Activated T-helper 1 cell treated with Interleukin-2 at 50 U/mL for 16 hours (primary cell): Measurements from ENCODE around the gene BLOC1S3.
"Not testable (repeated sequence)": the region's sequence is repeated elsewhere in the genome, so short reads cannot be mapped to it uniquely, and the experiment has no call there.

Experiments used
- DNase-seq: peaks from one replicate; pipeline ENCODE4 v3.0.0-alpha.2; 2020; ENCODE audit warnings: low read depth

Gene BLOC1S3

DNA sequence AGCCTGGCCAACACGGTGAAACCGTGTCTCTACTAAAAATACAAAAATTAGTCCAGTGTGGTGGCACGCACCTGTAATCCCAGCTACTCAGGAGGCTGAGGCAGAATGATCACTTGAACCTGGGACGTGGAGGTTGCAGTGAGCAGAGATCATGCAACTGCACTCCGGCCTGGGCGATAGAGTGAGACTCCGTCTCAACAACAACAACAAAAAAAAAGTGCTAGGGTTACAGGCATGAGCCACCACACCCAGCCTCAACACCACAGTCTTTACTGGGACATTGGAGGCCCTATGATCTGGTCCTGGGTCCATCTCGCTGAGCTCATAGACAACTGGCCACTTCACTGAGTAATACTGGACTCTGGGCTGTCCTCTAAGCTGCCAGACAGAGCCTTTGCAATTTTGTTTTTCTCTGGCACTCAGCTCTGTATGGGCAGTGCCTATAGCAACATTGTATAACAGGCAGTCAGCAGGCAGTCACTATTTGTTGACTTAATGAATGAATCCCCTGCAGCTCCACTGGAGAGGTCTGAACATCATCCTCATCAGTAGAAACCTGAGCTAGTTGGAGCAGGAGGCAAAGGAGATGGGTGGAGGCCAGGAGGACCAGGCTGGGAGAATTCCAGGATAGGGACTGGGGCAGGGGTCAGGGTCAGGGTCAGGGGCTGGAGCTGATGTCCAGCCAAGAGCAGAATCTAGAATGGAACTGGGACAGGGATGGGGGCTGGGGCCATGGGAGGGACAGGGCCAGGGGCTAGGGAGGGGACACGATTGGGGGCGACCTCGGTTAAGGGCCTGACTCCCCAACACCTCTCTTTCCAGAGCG, 8.1 kb downstream of the BLOC1S3 start:
- DNase-seq, result no peak

DNA sequence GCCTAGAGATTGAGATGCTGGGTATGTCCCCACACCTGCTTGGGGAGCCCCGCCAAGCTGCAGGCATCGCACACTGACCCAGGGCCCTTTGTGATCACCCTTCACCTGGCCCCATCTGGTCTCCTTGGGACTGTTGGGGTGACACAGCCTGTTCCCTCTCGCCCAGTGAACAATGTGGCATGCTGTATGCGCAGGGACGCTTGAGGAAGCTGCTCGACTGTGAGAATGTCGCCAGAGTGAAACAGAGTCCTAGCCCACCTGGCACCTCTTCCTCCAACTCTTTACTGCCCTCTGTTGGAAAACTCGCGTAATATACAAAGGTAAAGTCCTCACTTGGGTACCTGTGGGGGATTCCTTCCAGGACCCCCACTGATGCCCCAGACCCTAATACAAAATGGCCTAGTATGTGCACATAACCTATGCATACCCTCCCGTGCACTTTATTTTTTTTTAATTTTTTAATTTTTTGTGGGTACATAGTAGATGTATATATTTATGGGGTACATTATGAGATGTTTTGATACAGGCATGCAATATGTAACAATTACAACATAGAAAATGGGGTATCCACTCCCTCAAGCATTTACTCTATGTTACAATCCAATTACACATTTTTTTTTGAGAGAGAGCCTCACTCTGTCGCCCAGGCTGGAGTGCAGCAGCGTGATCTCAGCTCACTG, 9.0 kb downstream of the BLOC1S3 start:
- no peak for DNase-seq

DNA sequence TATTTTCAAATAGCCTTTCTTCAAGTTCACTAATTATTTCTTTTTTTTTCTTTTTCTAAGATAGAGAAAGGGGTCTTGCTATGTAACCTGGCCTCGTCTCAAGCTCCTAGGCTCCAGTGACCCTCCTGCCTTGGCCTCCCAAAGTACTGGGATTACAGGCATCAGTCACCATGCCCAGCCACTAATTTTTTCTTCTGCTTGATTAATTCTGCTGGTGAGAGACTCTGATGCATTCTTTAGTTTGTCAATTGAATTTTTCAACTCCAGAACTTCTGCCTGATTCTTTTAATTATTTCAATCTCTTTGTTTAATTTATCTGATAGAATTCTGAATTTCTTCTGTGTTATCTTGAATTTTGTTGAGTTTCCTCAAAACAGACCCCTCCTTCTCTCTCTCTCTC, 11.4 kb downstream of the BLOC1S3 start:
- no peak for DNase-seq

DNA sequence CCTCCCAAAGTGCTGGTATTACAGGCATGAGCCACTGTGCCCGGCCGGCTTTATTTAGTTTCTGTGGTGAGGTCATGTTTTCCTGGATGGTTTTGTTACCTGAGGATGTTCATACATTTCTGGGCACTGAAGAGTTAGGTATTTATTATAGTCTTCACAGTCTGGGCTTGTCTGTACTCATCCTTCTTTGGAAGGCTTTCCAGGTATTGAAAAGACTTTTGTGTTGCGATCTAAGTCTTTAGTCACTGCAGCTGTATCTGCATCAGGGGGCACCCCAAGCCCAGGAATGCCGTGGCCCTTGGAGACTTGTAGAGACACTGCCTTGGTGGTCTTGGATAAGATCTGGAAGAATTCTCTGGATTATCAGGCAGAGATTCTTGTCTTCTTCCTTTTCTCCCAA, 12.8 kb downstream of the BLOC1S3 start:
- DNase-seq, result no peak

DNA sequence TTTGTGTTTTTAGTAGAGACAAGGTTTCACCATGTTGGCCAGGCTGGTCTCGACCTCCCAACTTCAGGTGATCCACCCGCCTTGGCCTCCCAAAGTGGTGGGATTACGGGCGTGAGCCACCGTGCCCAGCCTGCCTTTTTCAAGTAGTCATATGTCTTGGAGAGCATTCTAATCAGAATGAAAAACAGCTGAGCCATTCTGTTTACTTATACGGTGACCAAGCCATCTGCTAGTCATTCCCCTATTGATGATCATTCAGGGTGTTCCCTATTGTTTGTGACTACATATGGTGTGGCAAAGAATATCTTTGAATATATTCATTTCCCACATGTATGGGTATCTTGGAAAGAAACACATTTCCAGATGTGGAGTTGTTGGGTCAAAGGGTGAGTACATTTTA, 17.2 kb downstream of the BLOC1S3 start:
- DNase-seq, result no peak

DNA sequence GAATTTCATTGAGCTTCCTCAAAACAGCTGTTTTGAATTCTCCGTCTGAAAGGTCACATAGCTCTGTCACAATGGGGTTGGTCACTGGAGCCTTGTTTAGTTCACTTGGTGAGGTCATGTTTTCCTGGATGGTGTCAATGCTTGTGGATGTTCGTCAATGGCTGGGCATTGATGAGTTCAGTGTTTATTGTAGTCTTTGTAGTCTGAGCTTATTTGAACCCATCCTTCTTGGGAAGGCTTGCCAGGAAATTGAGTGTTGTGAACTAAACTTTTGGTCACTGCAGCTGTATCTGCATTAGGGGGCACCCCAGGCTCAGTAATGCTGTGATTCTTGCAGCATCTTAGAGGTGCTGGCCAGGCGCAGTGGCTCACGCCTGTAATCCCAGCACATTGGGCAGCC, 22.0 kb downstream of the BLOC1S3 start:
- no peak for DNase-seq

DNA sequence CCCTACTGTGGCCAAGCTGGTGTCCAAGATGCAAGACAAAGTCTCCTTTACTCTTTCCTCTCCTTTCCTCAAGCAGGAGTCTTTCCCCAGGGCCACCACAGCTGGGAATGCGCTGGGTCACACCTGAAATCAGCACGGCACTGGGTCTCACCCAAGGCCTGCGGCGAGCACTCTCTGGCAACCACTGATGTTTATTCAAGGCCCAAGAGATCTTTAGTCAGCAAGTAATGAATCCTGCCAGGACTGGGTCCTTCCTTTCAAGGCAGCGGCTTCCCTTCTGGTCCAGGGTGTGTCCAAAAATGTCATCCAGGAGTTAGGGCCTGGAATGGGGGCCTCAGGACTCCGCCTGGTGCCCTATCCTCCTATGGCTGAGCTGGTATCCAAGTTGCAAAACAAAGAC, 24.1 kb downstream of the BLOC1S3 start:
- DNase-seq, result no peak

DNA sequence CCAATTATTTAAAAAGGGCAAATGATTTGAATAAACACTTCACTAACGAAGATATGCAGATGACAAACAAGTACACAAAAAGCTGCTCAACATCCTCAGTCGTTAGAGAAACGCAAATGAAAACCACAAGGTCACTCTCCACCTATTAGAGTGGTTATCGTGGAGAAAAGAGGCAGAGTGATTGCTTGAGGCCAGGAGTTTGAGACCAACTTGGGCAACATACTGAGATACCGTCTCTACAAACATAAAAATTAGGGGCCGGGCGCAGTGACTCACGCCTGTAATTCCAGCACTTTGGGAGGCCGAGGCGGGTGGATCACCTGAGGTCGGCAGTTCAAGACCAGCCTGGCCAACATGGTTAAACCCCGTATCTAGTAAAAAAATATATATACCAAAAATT, 27.2 kb downstream of the BLOC1S3 start:
- no peak for DNase-seq

DNA sequence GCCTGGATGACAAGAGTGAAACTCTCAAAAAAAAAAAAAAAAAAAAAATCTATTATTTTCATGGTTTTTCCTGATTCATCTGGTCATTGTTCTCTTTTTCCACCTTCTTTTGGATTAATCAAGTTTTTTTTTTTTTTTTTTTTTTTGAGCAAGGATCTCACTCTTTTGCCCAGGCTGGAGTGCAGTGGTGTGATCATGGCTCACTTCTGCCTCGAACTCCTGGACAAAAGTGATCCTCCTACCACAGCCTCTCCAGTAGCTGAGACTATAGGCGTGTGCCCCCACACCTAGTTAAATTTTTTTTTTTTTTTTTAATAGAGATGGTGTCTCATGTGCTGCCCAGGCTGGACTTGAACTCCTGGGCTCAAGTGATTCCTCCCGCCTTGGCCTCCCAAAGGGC, 27.7 kb downstream of the BLOC1S3 start:
- no peak for DNase-seq

DNA sequence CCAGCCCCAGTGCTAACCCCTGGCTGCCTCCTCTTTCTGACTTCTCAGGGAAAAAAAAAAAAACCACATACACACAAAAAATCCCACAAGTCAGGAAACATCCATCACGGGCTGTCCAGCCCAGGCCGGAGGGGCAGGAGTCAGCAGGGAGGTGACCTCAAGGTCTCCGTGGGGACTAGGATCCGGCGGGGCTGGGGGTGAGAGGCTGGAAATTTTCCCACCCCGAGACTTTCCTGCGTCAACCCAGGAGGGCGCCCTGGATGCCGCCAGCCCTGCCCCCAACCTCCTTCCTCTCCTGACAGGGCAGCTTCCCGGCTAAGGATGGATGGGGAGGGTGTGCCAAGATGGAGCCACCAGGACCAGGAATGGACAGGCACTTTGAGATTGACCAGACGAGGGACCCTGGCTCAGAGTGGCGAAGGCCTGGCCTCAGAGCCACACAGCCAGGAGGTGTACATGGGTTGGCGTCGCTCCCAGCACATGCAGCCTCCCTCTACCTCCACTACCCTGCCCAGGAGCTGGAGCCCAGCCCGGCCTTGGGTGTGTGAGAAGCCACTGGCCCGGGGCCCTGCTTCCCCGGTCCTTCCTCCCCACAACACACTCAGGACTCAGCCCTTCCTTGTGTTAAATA, 33.3 kb downstream of the BLOC1S3 start:
- DNase-seq, result no peak

DNA sequence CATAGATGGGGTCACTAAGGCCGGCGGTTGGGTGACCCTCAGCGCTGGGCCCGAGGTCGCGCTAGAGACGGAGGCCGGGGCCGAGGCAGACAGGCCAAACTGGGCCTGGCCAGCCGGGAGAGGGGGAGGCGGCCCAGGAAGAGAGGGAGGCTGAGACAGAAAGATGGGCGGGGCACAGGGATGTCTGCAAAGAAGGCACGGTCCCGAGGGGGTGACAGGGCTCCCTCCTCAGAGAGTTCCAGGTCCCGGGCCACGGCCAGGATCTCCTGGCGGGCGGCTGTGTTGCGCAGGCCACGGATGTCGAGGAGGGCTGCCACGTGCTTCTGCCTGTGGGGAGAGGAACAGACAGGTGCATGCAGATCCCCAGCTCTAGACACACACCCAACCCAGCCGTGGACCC, 34.4 kb downstream of the BLOC1S3 start:
- no peak for DNase-seq

DNA sequence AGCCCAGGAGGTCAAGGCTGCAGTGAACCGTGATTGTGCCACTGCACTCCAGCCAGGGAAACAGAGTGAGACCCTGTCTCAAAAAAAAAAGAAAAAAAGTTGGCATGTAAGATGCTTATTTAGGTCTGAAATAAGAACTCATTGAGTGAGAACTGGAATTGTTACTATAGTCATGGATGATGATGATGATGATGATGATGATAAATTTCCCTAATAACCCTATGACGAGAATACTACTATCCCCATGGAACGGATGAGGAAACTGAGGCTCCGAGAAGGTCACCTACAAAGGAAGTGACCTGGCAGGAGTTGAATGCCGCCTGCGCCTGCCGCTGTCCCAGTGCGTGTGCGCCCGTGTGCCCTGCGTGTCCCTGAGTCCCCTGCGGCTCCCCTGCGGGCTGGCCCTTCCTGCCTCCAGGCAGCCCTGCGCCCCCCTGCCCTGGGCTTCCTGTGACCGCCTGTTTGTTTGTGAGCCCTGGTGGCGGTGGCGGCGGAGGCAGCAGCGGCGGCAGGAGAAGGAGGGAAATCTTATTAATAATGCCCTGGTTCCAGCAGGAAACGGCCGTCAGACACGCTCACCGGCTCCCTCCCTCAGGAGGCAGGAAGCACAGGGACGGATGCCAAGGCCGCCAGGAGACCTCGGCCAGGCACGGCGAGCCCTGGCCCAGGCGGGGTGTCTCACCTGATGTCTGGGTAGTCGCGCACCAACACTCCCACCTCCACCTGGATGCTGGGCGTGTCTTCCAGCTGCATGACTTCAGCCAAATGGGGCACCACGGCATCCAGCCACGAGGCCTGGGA, 37.0 kb downstream of the BLOC1S3 start:
- no peak for DNase-seq

DNA sequence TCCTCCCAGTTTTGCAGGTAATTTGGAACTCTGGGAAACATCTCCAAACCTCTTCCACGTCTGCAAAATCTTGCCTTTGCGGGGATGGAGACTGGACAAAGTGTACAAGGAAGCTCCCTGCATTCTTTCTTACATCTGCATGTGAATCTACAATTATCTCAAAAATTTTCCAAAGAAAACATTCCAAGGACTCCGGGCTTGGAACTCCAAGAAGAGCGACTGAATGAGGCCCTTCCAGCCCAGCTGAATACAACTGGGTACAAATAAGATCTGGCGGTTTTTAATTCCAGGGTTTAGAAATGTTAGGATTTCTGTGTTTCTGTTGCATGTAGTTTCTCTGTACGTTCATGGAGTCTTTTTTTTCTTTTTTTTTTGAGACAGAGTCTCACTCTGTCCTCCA, 38.1 kb downstream of the BLOC1S3 start:
- no peak for DNase-seq

DNA sequence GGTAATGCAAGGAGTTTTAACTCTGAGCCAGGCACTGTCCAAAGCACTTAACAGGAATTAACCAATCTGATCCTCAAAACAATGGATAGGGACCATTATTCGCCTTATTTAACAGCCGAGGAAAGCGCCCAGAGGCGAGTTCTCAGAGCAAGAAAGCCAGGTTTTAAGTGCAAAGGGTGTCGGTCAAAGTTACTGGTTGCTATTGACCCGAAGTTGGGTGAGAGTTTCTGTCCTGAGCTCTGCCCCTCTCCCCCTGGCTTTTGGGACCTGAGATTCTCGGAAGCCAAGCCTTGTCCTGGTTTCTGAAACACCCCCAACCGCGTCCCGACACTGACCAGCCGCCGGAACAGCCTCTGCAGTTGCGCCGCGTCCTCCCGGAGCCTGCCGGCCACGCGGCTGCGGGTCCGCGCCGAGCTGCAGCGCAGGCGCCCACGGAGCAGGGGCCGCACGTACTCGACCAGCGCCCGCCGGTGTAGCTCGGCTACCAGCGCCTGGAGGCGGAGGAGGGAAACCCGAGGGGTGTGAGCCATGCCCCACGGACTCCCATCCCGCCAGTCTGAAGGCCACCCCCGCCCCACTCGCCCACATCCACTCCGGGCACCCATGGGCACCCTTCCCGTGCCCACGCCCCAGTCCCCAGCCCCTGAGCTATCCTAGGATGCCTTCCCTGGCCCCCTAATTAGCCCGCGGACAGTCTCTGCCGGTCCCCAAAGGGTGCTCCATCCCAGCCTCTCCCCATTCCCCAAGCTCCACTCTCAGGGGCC, 38.8 kb downstream of the BLOC1S3 start:
- no peak for DNase-seq

DNA sequence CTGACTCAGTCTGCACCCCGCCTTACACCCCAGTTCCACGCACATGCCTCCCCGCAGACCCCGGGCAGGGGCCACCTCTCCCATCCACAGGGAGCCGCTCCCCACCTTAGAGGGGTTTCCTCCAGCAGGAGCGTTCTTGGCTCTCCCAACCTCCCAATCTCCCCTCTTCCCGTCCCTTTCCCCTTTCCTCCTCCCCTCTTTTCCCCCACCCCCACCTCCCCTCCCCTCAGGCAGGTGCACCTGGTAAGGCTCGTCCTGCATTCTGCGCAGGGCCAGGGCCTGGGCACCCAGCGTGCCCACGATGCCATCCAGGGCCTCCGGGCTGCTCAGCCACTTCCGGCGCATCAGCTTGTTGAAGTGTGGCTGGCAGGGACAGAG, 39.4 kb downstream of the BLOC1S3 start:
- DNase-seq, result no peak

DNA sequence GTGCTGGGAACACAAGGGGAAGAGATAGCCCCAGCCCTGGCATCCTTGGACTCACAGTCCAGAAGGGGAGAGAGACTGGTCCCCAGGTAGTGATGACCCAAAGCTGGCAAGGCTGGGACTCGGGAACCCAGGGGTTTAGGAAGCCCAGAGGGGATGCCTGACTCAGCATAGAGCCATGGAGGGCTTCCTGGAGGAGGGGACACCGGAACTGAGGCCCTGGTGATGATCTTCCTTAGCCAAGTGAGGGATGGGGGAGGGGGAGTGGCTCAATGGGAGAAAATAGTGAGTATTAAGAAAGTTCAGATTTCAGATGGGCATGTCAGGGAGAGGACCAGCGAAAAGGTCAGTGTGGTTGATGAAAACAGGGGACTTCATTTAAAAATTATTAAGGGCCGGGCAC, 39.8 kb downstream of the BLOC1S3 start:
- no peak for DNase-seq

DNA sequence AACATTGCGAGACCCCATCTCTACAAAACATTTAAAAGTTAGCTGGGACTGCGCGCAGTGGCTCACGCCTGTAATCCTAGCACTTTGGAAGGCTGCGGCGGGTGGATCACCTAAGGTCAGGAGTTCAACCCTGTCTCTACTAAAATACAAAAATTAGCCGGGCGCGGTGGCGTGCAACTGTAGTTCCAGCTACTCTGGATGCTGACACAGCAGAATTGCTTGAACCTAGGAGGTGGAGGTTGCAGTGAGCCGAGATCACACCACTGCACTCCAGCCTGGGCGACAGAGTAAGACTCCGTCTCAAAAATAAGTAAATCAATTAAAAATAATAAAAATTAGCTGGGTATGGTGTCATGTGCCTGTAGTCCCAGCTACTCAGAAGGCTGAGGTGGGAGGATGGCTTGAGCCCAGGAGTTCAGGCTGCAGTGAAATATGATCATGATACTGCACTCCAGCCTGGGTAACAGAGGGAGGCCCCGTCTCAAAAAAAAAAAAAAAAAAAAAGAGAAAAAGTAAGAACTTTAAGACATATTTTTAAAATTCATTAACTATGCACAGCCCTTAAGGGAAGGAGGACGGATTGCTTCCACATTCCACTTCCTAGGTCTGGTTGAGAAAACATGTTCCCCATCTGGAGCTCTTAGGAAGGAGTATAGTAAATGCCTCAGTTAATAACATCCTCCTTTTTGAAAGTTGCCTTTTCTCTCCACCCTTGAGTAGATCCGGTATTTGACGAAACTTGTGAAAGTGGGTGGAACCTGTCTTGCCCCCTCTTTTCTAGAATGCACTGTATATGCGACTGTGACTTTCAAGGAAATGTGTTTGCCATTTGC, 40.5 kb downstream of the BLOC1S3 start:
- DNase-seq, result no peak

DNA sequence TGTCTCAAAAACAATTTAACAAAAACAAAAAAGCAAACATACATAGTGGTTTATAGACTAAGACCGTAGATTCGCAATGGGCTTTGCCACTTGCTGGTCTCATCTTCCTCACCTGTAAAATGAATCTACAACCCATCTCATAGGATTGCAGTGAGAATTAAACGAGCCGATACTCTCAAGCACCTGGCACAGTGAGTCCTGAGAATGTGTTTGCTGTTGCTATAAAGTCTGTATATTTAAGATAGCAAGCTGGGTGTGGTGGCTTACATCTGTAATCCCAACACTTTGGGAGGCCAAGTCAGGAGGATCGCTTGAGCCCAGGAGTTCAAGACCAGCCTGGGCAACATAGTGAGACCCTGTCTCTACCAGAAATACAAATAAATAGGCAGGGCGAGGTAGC, 44.1 kb downstream of the BLOC1S3 start:
- DNase-seq, result no peak

DNA sequence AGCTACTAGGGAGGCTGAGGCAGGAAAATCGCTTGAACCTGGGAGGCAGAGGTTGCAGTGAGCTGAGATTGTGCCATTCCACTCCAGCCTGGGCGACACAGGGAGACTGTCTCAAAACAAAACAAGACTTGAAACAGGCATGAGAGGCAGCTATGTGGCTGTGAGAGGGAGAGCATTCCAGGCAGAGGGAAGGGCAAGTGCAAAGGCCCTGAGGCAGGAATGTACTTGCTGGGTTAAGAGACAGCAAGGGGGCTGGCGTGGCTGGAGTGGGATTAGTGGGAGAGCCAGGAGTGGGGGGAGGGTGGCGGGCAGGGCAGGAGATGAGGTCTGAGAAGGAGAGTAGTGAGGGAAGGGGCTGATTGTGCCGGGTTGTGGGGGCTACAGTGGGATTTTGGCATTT, 45.3 kb downstream of the BLOC1S3 start:
- no peak for DNase-seq

DNA sequence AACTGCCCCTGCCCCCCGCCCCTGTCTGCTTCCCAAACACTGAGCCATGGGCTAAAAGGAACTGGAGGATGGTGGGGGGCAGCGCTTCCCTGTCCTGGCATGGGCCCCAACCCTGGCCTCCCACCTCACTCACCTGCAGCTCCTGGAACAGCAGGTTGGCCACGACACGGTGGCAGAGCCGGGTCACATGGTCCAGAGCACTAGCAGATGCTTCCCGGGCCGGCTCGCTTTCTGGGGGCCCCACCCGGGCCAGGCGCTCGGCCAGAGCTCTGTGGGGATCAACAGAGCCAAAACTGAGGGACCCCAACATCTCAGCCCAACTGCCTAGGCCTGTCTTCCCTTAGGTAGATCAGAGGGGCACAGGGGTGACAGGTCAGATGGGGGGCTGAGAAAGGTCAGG, 46.1 kb downstream of the BLOC1S3 start:
- DNase-seq, result no peak

DNA sequence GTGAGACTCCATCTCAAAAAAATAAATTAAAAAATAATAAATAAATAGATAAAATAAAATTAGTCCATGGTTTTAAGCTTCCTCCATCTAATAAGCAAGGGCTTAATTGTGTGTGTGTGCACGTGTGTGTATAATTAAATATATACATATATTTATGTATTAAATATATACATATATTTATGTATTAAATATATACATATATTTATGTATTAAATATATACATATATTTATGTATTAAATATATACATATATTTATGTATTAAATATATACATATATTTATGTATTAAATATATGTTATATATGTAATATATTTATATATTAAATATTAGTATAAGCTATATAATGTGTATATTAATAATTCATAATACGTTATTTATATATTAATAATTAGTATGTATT, 50.5 kb downstream of the BLOC1S3 start:
- DNase-seq, result not testable (repeated sequence)
